ENCODE results near the gene CYBC1. TPM values are rescaled to one million over a fixed set of nuclear protein-coding genes. Genes with fewer than 3 reads are reported as not detected.
A peak's percentile ranks its signal among the peaks of the same experiment; 100 is the strongest.

The CYBC1 gene
- total and polyA plus RNA-seq, 9 of the 15 experiments (the other 6 are each of a cell fraction or from before 2014, with no cell fraction given), result 1.3 to 71.8 (median 49.9) TPM

GRCh38 chr17:82477934-82478333 lies 27.4 kb upstream of the CYBC1 start:
- BruUV-seq (replicated peaks), result no TSS peak
- FAIRE-seq (no peak), ATAC-seq (no peak), DNase-seq (ENCODE audit: extremely low read depth in 1 of 4, low spot score in 3 of 4) (no peak)
- Histone ChIP-seq H3K4me3 (no peak overlapping the region), H3K27me3 (ENCODE audit: control insufficient read depth in 2 of 2, insufficient read depth in 2 of 2, low read length in 2 of 2) (no peaks in the 10 kb centered on the region), H4K20me1 (replicated peaks; ENCODE audit: control insufficient read depth, insufficient read depth, low read length) (no peaks in the 10 kb centered on the region; the same call in 1 of the 2 replicates), H3K9me3 (replicated peaks; ENCODE audit: control insufficient read depth, insufficient read depth, low read depth, low read length) (no peaks in the 10 kb centered on the region), H3K4me1 (replicated peaks in 1 of 2; ENCODE audit: control insufficient read depth in 2 of 2, insufficient read depth in 2 of 2, low read length in 2 of 2) (peaks cover 9 to 12% of the 10 kb centered on the region in 2 experiments; a peak in 4 of 5 replicates), H3K9ac (ENCODE audit: insufficient read depth in 1 of 2, low read depth in 2 of 2, low read length in 2 of 2) (peak overlapping the region in 1 of 2 experiments; percentile 42; a peak in 1 of 4 replicates), H3K36me3 (ENCODE audit: control insufficient read depth, insufficient read depth, low read length) (peaks cover 86% of the 10 kb centered on the region), H3K27ac (ENCODE audit: extremely low read depth, low read depth, low read length) (no peak overlapping the region), H3K79me2 (ENCODE audit: control insufficient read depth, insufficient read depth, low read length) (peaks cover 19% of the 10 kb centered on the region; the same call in 2 of the 3 replicates), H3K9me1 (ENCODE audit: control insufficient read depth, insufficient read depth, low read length) (no peaks in the 10 kb centered on the region), H2AFZ (ENCODE audit: low read depth, low read length) (no peak overlapping the region), H3K4me2 (ENCODE audit: insufficient read depth, low read length) (no peak overlapping the region)
- 90% methylated on average over 8 of the region's 8 CpGs for WGBS (ENCODE audit: insufficient coverage, low coverage, missing lambda C conversion rate)
- ChIA-PET CTCF (ENCODE audit: low intra/inter-chr PET ratio) (no interaction called here), POLR2A (interaction anchor here (0.7 to 1.0 kb wide), 3 partner anchors 10 to 17 kb away, joined by 3 read pairs; no protein-coding TSS in a partner anchor)
- peak; percentile 22; the same call in 1 of the 2 replicates for TF ChIP-seq ZNF316 (IDR thresholded peaks at IDR 0.05)
- no peak for TF ChIP-seq FOXA3 (CRISPR knock-in tag; conservative IDR thresholded peaks at IDR 0.05 in 1 of 2, IDR thresholded peaks at IDR 0.05 in 1 of 2)
- TF ChIP-seq RBM15 (IDR thresholded peaks at IDR 0.05; ENCODE audit: insufficient read depth, low read length), result no peak
- in situ Hi-C loops (cut with MboI), result no loop called here
- intact Hi-C loops (cut with micrococcal nuclease), result no loop called here

GRCh38 chr17:82475458-82475857 lies 24.9 kb upstream of the CYBC1 start:
- no TSS peak for BruUV-seq (replicated peaks)
- in situ Hi-C loops (cut with MboI) (no loop called here), intact Hi-C loops (cut with micrococcal nuclease) (no loop called here)
- WGBS (ENCODE audit: insufficient coverage, low coverage, missing lambda C conversion rate), result 36% methylated on average over 8 of the region's 8 CpGs
- POLR2A ChIA-PET, result interaction anchor here (0.7 to 2.1 kb wide), 6 partner anchors 8 to 57 kb away, joined by 3 to 5 read pairs (median 3); partner anchors contain the start of gene FOXK2
- Histone ChIP-seq H2AFZ (ENCODE audit: low read depth, low read length) (no peak overlapping the region), H3K79me2 (ENCODE audit: control insufficient read depth, insufficient read depth, low read length) (peaks cover 22% of the 10 kb centered on the region; the same call in 2 of the 3 replicates), H3K4me2 (ENCODE audit: insufficient read depth, low read length) (no peak overlapping the region), H4K20me1 (replicated peaks; ENCODE audit: control insufficient read depth, insufficient read depth, low read length) (no peaks in the 10 kb centered on the region; the same call in 1 of the 2 replicates), H3K4me1 (replicated peaks in 1 of 2; ENCODE audit: control insufficient read depth in 2 of 2, insufficient read depth in 2 of 2, low read length in 2 of 2) (peaks cover 9 to 12% of the 10 kb centered on the region in 2 experiments; a peak in 4 of 5 replicates), H3K9ac (ENCODE audit: insufficient read depth in 1 of 2, low read depth in 2 of 2, low read length in 2 of 2) (no peak overlapping the region), H3K27me3 (ENCODE audit: control insufficient read depth in 2 of 2, insufficient read depth in 2 of 2, low read length in 2 of 2) (no peaks in the 10 kb centered on the region), H3K4me3 (no peak overlapping the region), H3K36me3 (ENCODE audit: control insufficient read depth, insufficient read depth, low read length) (peaks cover 85% of the 10 kb centered on the region), H3K9me3 (replicated peaks; ENCODE audit: control insufficient read depth, insufficient read depth, low read depth, low read length) (no peaks in the 10 kb centered on the region), H3K27ac (ENCODE audit: extremely low read depth, low read depth, low read length) (no peak overlapping the region), H3K9me1 (ENCODE audit: control insufficient read depth, insufficient read depth, low read length) (no peaks in the 10 kb centered on the region)
- CTCF ChIA-PET (ENCODE audit: low intra/inter-chr PET ratio), result no interaction called here
- ATAC-seq, result peak; percentile 83
- FAIRE-seq, result no peak
- DNase-seq (ENCODE audit: extremely low read depth in 1 of 4, low spot score in 3 of 4), result peak in 2 of 4 experiments; percentile 31 to 77
- TF ChIP-seq SMARCA5 (IDR thresholded peaks at IDR 0.05) (no peak), ATF3 (IDR thresholded peaks at IDR 0.05) (peak; percentile 16; the same call in 1 of the 2 replicates), ATF3 (CRISPR knock-in tag; conservative IDR thresholded peaks at IDR 0.05) (no peak), KDM5B (IDR thresholded peaks at IDR 0.05; ENCODE audit: insufficient replicate concordance, low read depth, low read length) (no peak), SOX6 (IDR thresholded peaks at IDR 0.05) (peak; percentile 76; the same call in 1 of the 2 replicates), PKNOX1 (IDR thresholded peaks at IDR 0.05) (peak; percentile 98), ATF7 (IDR thresholded peaks at IDR 0.05) (peak; percentile 83), ZKSCAN8 (CRISPR knock-in tag; IDR thresholded peaks at IDR 0.05) (no peak), RCOR1 (IDR thresholded peaks at IDR 0.05; ENCODE audit: borderline replicate concordance in 1 of 2, low read depth in 2 of 2, low read length in 2 of 2) (peak in 1 of 2 experiments; percentile 59; a peak in 1 of 4 replicates), ZBTB12 (CRISPR knock-in tag; IDR thresholded peaks at IDR 0.05) (no peak)

Data from K562 (cell line).